Measurements from ENCODE around the gene ASTN2.

Gene ASTN2

DNA sequence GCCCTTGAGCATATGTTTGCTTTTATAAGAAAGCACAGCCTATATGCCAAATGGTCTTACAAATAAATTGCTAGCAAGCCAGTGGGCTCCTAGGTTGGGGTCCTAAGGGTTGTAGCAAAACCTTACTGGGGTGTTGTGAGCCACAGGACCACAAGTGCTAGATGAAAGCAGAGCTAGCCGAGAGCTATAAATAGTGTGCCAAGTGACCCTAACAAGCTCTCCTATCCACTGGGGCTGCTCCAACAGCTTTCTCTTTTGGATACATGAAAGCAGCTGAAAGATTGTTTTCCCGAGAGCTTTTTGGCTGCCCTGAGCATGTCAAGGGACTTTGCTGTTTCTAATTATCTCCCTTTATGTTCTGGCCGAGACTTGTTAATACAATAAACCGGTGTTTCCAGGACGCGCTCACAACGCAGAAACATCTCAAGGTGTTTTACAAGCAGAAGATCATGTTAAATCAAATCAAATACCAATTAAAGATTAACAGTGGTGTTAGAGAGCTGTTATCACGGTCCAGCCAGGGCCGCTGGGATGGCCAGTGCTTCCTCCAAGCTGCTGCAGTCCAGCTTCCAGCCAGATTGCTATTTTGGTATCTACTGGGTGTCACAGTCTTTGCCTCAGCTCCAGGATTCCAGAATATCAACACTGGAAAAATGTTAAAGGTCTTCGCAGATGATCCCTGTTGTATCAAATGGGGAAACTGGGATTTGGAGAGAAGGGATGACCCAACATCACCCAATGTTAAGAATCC, 351.0 kb downstream of the ASTN2 start:
- DNase-seq = no peak

DNA sequence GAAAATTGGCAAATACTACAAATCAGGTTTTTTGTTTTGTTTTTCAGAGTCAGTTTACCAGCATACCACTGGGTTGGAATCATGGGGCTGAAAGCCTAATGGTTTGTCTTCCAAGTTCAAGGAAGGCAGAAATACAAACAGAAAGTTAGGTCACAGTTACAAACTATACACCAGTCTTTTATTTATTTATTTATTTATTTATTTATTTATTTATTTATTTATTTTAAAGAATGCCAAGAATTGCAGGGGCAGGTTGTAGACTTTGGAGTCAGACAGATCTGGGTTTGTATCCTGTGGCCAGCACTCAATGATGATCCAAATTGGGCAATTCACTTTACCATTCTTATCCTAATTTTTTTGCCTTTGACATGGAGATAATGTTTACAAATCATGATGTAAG, 353.9 kb downstream of the ASTN2 start:
- no peak for DNase-seq

DNA sequence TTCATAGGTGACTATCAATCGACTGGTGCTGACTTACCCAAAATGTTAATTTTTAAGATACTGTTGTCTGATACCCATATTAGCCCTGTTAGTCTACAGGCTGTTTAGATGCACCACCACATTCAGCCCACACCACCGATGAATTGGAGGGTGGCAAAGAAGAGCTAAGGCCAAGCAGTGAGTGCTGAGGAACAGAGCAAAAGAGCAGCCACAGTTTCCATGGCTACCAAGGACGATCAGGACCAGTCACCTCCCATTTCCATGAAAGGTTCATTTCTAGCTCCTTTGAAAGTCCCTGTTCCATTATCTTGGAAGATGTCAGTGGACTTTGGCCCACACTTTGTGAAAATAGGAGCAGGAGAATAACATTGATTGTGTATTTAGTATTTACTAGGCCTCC, 364.9 kb downstream of the ASTN2 start:
- no peak for DNase-seq

DNA sequence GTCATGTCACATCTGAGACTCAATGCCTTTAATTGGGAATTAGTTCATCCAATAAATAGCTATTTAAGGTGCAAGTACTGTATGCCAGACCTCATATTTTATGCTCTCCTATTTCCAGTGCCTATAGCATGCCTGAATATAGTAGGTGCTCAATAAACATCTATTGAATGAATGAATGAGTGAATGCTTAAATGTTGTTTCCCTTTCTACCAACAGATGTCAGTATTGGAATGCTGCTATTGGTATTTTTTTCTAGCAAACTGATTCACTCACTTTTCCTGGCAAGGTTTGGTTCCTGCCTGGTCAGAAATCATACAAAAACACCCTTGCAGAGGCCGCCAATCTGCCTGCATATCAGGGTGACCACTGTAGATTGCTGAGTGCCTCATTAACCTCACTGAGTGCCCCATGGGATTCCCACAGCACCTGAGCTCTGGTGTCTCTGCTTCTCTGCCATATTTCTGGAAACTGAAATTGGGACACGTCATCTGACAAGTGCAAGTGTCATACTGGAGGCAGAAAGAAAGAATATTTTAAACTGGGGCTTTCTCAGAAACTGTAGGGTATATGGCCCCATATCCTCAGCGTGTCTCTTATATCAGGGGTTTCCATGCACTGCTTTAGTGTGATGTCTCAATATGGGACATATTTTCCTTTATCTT, 368.1 kb downstream of the ASTN2 start:
- DNase-seq = no peak

DNA sequence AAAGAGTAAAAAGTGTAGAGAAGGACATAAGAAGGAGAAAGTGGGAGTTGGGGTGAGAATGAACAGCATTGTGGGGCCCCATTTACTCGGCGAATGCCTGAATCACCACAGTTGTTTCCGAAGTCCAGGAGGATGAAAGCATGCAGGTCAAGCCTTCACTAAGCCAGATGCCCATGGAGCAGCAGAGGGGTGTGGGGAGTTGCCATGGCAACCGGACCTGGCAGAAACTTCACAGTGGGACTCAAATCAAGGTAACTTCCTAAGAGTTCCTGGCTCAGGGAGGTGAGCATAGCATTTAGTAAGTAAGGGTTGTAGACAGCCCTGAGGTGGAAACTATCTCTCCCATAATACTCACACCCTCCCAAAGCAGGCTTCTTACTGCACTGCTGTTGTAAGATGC, 370.6 kb downstream of the ASTN2 start:
- DNase-seq = no peak

DNA sequence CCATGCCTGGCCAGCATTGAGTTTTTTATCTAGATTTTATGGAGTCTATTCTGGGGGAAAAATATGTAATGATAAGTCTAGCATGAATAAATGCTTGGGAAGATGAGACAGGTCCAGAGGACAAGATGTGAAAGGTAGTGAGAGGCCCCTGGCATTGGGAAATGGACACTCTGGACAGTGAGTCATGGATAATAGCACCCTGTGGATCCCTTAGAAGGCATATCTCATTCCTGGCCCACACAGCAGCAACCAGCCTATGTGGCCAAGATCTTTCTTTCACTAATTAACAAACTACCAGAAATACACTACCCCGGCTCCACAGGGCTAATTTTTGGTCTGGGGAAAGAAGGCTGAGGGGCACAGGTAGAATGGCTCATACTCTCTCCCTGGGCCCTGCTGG, 371.7 kb downstream of the ASTN2 start:
- no peak for DNase-seq

DNA sequence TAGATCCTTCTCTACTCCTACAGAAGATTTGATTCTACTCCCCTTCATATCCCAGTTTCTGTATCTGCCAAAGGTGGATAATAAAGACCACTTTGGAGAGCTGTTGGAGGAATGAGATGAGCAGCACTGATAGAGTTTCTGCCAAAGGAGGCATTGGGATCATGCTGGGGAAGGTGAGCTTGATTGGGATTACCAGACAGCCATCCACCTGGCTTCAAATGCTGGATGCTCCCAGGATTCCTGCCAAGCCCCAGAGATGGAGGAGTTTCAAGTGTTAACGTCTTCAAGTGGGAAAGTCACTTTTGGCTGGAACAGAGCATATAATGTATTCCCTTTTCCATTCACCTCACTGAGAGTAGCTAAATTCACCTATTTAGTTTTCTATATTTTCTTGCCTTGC, 379.3 kb downstream of the ASTN2 start:
- no peak for DNase-seq

DNA sequence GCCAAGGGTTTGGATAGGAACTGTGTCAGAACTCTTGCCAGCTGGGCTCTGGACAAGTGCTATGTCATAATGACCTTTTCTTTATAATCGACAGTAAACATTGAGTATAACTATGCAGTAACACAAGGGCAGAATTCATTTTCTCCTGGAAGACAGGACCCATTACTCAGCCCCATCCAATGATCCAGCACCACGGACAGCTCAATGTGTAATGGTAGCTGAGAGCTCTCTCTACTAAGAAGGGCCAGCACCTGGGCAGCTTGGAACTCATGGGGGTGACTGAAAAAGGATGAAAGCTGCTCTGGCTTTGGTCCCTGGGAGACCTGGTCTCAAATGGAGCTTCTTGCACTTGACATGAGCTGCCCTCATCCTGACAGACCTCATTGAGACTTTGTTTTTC, 380.0 kb downstream of the ASTN2 start:
- no peak for DNase-seq

DNA sequence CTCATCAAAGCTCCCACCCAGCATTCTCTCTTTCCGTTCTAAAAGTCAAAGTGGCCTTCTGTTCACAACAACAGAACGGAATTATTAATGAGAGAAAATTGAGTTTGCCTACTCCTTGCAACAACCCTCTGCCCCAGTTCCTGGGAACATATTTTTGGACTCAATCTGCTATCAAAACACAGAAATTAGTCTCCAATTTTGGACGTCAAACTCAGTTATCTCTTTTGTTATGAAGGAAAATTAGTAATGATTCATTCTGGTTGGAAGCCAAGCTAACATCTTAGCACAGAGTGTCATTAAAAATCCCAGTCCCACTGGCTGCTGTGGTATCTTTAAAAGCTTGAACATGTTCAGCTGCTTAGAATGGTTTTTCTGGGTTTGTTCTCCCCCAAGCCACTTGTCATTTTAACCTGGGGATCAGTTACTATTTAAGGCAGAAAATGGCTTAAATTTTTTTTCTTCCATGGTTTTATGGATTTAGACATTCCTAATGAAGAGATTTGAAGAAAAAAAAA, 384.5 kb downstream of the ASTN2 start:
- DNase-seq = no peak

DNA sequence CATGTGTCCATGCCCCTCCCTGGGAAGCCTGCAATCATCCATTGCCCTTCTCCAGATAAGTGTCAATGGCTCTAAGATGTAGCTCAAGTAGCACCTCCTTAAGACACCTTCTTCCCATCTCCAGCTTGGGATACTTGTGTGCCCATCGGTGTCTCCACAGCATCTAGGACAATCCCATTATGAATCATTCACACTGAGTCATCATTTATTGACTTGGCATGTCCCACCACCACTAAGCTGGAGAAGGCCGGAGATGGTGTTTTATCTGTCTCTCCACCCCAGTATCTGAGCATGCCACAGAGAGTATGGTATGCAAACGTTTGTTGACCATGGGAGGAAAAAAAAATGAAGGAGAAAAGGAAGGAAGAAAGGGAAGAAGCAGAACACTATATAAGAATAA, 385.5 kb downstream of the ASTN2 start:
- no peak for DNase-seq

DNA sequence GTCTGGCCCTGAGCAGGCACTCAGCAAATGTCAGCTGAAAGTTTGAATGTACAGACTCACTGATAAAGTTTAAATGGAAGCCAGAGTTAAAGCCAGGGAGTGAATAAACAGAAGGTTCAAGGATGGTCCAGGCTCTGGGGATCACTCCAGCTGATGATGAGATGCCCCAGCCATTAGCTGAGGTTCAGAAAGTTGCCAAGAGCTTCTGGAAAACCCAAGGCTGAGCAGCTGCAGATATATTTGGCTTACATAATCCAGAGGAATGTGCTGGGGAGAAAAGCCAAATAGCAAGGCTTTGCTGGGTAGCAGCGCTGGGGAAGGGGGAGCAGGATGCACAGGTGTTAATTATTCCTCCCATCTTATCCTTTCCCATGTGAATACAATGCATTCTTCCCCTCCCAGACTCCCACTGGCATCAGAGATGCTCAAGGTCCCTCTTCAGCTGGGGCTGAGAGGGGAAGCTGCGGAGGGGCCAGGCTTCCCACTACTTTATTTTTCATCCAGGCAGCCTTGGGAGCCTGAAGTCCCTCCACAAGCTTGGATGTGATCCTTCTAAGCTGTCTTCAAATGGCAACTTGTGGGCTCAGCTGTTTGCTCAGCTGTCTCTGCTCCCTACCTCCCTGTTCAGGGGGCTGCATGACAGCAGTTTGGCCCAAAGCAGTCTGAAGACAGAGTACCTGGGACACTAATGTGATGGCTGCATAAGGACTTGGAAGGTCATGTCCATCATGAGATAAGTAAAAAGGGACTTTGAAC, 386.6 kb downstream of the ASTN2 start:
- no peak for DNase-seq

DNA sequence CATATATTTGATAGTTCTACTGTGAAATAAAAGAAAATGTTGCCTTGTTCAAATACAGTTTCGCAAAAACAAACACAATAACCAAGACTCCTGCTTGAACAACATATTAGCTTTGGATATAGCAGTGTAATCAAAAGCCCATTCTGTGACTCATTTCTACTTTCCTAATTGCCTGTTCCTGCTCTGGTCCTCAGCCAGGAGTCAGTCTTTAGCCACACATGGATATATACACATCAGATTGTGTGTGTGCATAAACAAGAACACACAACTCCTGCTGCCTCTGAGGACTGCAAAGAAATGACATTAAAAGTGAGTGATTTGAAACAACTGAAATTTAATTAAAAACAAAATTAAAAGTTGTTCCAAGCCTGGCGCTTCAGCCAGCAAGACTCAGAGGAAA, 393.0 kb downstream of the ASTN2 start:
- no peak for DNase-seq

DNA sequence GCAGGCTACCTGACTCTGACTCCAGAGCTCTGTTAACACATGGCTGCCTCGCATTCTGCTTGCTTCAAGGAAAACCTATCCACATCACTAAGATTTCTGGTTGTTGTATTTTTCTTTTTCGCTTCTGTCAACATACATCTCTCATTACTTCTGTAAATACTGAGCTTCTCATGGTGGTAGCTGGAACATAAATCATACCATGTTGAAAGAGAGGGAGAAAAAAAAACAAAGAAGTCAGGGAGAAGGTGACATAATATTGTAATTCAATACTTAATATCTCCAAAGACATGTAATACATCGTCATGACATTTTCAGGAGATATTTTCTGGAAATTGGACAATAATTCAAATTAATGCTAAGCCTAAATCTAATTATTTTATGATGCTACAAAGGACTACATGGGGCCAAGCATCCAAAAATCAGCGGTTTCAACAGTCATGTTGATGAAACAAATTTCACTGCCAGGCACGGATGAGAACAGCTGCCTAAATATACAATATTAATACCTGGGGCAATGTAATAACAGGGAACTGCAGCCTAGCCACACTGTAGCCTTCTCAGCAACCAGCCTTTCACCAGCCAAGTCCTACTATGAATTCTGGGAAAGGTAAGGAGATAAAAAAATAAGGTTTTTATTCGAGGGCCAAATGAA, 395.8 kb downstream of the ASTN2 start:
- DNase-seq = no peak

DNA sequence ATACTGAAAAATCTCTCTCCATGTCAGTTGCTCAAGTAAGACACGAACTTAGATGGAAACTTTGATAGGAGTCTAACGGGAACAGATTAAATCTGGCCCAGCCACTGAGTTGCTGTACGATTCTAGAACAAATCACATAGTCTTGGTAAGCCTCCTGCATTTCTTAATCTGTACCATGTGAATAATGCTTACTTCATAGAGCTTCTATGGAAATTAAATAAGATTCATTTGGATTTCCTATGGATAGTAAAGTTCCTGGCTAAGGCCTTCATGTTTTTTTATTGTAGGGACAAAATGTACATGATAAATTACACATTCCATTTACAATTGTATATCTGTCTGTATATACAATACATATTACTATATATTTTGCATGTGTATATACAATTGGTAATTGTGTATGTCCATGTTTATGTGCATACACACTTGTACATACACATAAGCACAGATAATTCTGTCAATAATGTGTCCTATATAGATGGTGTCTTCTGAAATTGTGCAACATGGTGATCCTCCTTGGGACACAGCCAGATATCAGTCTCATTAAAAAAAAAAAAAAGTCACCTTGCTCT, 397.4 kb downstream of the ASTN2 start:
- no peak for DNase-seq

DNA sequence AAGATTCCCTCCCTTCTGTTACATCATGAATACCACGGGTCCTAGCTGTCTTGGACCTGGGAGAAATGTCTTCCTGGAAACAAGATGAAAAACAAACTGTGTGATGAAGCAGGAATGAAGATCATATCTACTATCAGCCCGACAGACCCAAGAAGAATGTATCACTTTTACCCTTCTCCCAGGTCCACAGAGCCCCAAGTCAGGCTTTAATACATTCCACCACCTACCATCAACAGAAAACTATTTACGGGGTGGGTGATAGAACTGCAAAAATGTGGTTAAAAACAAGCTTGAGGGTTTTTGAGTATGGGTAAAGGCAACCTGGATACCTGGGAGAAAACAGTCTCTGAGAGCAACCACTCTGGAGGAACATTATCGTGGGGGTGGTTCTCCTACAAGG, 400.8 kb downstream of the ASTN2 start:
- DNase-seq = no peak

DNA sequence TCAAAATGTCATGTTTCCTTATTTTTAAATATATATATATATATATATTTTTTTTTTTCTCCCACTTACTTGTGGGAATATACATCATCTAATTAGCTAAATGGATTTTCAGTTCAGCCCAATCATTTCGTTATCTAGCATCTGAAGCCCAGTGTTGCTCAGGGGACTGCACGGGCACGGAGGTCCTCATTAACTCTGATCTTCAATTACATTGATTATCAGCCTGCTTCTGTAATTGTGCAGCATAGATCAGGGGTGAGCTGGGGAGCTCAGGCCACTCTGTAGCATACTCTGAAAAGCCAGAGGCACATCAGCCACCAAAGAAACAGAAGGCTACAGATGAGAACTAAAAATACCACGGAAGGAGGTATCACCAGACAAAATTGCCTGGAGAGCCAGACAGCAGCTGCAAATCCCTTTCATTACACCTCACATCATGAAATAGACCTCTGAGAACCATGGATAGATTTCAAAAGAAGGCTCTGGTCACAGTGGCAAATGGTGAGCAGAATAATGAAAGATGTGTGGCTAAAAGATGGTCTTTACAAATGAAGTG, 401.3 kb downstream of the ASTN2 start:
- no peak for DNase-seq

DNA sequence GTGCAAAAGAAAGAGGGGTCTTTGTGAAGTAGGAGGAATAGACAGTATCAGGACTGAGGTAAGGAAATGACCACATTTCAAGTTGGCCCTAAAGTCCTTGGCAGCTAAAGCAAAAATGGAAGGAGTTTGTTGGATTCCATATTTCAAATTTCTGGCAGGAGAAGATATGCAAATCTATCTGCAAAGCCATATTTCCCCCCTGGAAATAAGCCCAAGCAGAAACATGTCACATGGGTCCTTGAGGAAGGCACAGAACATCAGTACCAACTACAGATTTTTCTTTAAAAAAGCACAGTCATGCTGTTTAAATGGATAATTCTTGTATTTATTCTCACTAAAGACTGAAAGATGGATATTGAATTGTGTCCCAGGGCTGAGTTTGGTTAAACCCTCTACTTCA, 404.8 kb downstream of the ASTN2 start:
- no peak for DNase-seq

DNA sequence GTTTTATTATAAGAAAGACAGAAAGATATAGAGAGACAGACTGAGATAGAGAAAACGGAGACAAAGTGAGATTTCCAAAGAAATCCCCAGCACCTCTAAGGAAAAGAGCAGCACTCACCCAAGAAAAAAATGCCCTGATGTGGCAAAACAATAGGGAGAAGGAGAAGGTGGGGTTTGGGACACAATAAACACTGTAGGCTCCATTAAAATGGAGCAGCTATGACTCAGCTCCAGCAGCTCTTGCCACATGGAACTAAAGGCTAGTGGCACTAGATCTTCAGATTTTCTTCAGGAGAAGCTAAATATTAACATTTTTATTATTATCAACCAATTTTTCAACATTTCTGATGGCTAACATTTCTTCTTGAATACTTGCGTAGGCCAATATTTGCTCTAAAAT, 406.0 kb downstream of the ASTN2 start:
- no peak for DNase-seq

DNA sequence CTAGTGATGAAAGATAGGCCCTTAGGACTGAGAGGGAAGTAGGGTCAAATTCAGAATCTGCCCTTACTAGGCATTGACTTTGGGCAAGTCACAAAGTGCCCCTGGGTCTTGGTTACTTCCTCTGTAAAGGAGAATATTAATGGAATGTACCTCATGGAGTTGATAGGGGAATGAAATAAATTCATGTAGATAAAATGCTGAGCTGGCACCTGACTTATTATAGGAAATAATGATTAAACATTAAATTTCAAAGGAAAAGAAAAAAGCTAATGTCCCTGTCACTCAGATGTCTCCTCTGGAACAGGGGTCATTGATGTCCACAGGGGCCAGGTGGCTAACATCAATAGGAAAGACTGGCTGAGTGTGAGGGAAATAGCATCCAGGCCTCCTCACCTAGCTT, 406.4 kb downstream of the ASTN2 start:
- DNase-seq = no peak

DNA sequence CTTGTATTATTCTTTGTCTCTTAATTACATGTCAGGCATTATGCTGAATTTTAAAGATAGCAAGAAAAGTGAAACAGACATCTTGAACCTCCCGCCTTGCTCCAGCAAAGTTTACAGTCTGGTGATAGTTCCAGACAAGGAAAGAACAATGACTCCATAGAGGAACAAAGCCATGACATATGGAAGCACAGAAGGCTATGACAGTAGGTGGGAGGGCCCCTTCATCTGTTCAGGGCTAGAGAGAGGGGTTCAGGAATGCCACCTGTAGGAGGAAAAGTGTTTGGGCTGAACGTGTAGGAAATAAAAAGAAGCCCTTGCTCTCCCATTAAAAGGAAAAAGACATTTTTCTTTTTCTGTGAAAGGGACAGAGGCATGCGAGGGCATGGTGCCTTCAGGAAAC, 412.2 kb downstream of the ASTN2 start:
- DNase-seq = no peak

DNA sequence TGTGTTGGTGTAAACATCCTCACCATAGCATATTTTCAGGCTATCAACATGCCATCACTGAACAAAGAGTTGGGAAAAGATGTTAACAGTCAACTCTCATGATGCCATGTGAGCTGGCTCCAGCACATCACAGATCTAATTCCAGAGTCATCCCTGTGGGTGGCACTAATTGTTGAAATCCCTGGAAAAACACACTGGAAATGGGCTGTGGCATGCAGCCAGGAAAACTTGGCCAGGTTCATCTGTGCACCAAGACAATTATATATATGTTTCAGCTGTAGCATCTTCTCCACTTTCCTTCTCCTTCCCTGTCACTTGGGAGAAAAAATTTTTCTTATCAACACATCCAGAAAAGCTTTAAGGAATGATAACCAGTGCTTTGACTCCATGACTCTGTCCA, 414.0 kb downstream of the ASTN2 start:
- no peak for DNase-seq

DNA sequence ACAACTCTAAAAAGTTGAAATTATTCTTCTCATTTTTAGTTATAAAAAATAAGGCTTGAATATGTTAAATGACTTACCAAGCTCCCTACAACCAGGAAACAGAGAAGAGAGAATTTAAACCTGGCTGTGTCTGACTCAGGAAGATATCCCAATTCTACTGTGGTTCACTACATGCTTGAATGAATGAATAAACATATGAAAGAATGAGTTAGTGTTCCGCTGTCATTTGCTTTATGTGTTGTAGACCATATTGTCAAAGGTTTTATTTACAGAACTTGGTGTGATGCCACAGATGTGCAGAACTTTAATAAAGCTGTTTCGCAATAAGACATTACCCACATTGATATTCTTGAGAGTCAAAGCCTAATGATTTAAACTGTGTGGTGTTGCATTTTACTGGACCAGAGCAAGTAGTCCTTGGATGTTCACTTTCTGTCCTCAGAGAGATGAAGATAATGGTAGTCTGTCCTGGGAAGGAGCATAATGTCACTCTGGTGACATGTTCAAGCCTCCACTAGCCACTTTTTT, 414.6 kb downstream of the ASTN2 start:
- DNase-seq = no peak

DNA sequence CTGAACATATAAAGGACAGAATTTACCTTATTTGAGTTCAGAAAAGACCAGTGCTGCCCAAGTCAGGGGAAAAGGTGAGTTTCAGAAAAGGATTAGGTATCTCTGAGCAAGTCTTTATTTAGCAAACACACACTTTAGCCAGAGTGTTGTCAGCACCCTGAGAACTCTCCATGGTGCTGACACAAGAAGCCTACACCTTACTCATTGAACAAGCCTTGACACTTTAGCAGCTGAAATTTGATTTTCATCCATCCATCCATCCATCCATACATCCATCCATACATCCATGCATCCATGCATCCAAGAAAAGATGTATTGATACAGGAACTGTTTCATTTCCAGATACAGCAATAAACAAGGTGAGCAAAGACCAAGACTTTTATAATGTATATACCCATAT, 416.6 kb downstream of the ASTN2 start:
- DNase-seq = no peak
